GM04504 (cell line): ENCODE measurements around the gene TLCD4.

ENCODE experiments used
- DNase-seq: peaks from one replicate; pipeline ENCODE4 v3.0.0-alpha.2; 2012; ENCODE audit warnings: low read depth

The TLCD4 gene

DNA sequence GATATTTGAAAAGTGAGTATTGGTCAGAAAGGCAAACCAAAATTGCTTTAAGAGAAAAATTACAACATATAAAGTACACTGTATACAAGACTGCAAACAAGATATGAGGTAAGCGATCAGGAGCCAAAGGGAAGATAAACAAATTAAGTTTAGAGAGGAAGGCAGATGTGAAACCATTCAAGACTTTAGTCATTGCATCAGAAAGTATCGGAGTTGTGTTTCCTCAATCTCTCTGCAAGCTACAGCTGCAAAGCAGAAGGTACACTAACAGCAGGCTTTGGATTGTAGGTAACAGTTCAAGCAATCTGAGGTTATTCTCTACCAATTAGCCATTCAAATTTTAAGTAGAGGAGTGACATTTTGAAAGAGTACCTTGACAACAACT, 21.3 kb upstream of the TLCD4 start:
- no peak for DNase-seq

DNA sequence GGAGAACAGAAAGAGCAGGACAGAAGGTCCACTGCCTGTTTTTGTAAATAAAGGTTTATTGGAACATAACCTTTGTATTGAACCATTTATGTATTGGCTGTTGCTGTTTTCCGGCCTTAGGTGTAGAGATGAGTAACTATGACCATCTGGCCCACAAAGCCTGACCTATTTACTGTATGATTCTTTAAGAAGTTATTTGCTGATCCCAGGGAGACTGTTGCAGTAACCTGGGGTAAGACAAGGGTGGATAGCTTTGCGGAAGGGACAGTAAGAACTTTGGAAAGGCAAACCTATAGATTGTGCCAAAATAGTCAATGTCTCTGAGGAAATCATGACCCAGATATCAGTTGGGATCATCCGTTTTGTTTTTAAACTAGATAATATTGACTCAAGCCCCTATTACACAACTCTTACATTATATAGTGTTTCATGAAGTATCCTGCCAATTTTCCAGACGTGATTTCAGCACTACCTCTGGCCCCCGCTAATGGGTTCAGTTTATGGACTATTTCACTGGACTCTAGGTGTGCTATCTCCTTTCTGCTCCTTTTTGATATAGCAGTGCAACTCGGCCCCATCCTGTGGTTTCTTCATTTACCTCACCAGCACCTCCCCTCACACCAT, 20.8 kb upstream of the TLCD4 start:
- DNase-seq: no peak

DNA sequence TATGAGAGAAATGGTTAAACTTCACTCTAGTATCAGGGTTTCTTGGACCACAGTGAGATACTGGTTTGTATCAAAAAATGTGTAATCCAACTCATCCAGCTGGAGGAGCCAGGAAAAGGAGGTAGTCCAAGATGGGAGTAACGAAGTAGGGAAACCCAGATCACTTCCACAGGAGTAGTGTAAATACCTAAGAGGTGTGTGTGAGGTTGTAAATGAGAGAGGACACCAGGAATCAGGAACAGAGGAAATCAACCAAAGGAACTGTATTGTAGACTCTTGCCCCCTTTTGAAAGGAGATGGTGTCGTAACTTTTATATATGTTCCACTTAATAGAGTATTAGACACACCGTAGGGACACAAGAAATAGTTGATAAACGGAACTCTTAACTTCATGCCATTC, 19.7 kb upstream of the TLCD4 start:
- DNase-seq: no peak

- no peak for DNase-seq
Measured at GRCh38 chr1:95098196-95098595, 19.0 kb upstream of the TLCD4 start.

DNA sequence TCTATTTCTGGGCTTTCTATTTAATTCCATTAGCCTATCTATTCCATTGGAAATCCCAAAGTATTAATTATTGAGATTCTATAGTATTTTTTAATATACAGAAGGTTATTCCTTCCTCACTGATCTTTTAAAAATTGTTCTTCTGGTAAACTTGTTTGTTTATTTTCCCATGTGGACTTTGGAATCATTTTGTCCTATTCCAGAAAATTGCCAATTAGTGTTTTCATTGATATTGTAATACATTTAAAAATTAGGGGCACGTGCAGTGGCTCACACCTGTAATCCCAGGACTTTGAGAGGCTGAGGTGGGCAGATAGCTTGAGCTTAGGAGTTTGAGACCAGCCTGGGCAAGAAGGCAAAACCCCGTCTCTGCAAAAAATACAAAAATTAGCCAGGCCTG, 8.4 kb upstream of the TLCD4 start:
- no peak for DNase-seq

- no peak for DNase-seq
Measured at GRCh38 chr1:95111014-95111413, 6.1 kb upstream of the TLCD4 start.

DNA sequence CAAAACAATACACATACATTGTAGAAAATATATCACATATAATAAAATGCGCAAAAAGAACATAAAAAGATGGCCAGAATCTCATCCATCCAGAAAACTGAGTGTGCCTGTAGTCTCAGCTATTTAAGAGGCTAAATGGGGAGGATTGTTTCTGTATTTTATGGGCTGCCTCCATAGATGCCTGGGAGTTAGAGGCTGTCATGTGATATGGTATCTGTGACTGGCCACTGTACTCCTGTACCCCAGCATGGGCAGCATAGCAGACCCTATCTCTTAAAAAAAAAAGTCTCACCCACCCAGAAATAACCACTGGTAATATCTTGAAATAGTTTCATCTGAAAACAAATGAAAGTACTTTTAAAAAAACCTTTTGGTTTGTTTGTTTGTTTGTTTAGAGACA, 3.5 kb upstream of the TLCD4 start:
- no peak for DNase-seq

GRCh38 chr1:95115708-95116137, 1.4 kb upstream of the TLCD4 start:
- no peak for DNase-seq

- DNase-seq: no peak
Measured at GRCh38 chr1:95116580-95117206, 462 bp upstream of the TLCD4 start.

DNA sequence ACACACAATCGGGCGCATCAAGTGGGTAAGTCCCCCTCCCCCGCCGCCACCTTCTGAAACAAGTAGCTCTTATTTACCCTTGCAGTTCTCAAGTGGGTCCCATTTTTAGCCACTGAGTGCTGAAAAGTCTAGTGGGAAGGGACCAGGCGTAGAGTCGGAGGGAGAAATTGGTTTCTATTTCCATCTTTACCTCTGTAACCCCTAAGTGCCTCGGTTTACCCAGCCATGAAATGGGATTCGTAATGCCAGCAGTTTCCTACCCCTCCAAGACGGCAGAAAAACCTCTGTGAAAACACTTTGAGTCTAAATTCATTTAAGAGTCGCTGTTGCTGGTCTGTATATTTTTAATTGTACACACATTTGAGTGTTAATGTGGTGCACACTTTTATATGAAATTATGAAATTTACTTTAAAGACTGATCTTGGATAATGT, 928 bp downstream of the TLCD4 start:
- DNase-seq: no peak

GRCh38 chr1:95118710-95119109, 1.6 kb downstream of the TLCD4 start:
- DNase-seq: no peak

- no peak for DNase-seq
Measured at GRCh38 chr1:95119273-95119672, 2.1 kb downstream of the TLCD4 start.

DNA sequence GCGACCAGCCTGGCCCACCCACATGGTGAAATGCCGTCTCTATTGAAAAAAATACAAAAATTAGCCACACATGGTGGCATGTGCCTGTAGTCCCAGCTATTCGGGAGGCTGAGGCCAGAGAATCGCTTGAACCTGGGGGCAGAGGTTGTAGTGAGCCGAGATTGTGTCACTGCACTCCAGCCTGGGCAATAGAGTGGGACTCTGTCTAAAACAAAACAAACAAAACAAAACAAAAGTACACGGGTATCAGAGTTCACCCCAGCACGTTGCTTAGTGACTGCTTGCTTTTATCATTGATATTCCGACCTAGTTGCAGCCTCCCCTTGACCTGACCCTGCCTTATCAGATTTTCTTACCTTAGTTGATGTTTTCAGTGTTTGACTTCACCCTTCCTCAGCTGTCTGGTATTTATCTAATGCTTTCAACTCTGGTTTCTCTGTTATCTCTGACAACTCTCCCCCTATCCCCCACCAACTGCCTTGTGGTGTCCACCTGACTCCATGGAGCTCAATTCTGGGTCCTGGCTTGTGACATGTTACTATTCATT, 5.1 kb downstream of the TLCD4 start:
- DNase-seq: no peak

- no peak for DNase-seq
Measured at GRCh38 chr1:95124342-95124741, 7.2 kb downstream of the TLCD4 start.

- DNase-seq: no peak
Measured at GRCh38 chr1:95126366-95126765, 9.2 kb downstream of the TLCD4 start.

- no peak for DNase-seq
Measured at GRCh38 chr1:95126846-95127245, 9.7 kb downstream of the TLCD4 start.

DNA sequence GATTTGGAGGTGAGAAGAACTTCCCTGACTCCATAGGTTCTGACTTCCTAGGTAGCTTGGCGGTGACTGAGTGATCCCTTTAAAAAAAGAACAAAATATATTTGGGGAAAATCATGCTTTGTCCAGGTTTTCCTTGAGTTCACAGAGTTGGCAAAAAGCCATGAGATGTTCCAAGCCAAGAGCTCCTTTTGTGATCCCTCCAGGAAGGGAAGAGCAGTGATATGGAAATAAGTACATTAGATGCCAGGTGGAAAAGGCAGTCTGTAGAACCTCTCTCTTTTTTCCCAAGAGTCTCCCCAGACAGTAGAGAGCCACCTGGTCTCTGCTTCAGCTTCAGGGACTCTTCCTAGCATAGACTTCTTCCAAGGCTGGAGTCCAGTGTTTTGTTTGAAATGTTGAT, 10.2 kb downstream of the TLCD4 start:
- DNase-seq: no peak

GRCh38 chr1:95132762-95133161, 15.6 kb downstream of the TLCD4 start:
- no peak for DNase-seq

DNA sequence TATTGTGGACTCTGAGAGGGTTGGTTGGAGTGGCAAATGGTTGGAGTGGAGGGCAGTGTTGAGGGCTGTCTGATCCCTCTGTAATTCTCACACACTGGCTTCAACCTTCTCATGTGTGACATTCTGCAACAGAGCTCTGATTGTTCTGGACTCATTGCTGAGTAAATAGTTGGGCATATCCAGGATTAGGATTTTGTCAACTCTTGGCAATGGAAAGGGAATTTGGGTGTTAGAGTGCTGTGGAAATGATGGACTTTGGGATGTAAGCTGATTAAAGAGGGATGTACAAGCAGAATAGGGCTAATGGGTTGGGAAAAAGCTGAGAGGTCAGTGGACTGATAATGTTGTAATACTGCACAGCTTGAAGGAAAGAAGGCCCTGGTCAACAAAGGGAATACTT, 16.5 kb downstream of the TLCD4 start:
- DNase-seq: no peak

DNA sequence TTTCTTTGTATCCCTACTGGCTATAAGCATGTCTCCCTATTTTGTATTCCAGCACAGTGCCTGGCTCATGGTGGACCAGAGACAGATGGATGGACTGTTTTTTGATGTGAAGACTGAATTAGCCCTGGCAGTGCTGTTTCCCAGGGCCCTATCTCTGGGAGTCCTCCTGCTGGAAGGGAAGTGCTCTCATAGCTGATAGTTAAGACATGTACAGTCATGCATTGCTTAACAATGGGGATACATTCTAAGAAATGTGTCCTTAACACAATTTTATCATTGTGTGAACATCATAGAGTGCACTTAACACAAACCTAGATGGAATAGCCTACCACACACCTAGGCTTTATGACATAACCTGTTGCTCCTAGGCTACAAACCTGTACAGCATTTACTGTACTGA, 21.1 kb downstream of the TLCD4 start:
- DNase-seq: no peak

DNA sequence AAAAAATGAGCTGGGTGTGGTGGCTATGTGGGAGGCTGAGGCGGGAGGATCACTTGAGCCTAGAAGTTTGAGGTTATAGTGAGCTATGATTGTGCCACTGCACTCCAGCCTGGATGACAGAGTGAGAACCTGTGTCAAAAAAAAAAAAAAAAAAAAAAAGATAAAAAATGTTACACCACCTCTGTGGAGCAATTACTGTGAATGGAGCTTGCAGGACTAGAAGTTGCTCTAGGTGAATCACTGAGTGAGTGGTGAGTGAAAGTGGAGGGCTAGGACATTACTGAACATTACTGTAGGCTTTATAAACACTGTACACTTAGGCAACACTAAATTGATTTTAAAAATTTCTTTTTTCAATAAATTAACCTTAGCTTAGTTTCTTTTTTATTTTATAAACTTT, 21.9 kb downstream of the TLCD4 start:
- DNase-seq: no peak

DNA sequence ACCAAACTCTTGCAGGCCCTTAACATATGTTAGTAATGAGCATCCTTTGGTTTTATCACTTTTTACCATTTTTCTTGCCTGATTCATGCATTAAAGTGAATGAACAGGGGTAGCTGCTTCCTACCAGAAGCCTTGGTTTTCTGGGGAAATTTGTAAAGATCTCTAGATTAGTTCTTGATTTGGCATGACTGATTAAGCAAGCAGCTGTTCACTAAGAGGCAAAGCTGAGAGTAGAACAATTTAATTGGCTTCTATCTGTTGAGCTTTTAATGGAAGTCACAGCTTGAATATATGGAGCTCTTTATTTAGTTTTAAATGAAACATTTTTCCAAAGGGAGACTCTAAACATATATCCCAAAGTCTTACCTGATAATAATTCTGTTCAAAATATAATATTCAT, 23.6 kb downstream of the TLCD4 start:
- no peak for DNase-seq

DNA sequence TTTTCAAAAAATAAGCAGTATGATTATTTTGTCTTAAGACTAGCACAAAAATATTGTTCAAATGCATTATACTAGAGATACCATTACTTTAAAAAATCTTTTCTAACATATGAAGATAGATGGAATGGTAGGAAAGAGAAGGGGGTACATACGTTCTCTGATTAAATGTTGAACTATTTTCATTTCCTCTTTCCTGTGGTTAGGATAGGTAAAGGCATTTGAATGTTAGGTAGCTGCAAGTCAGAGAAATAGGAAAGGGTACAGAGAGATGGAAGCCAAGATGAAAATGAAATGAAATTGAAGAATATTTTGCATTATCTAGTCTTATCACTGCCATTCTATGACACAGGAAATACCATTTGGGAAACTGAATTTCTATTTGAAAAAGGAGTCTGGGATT, 28.3 kb downstream of the TLCD4 start:
- DNase-seq: no peak

DNA sequence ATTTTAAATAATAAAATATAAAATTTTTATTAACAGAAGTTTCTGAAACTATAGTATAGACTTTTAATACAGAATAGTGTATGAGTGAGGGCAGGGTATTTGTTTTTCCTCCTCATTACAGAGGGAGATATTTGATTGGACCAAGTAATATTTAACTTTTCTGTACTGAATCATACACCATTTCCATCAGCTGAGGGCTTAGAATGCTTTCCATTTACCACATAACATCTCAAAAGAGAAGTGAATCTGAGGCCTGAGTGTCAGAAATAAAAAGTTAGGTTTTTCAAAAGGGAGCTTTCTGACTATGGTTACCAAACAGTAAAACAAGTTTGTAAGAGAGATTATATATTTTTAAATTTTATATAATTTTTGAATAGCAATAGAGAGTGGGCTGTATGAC, 29.5 kb downstream of the TLCD4 start:
- DNase-seq: no peak
